ENCODE measurements around the gene COA7. TPM values are rescaled to one million over a fixed set of nuclear protein-coding genes. Genes with fewer than 3 reads are reported as not detected.

COA7 gene
- total RNA-seq, 1 experiment from 2014 or later = 43.7 TPM

DNA sequence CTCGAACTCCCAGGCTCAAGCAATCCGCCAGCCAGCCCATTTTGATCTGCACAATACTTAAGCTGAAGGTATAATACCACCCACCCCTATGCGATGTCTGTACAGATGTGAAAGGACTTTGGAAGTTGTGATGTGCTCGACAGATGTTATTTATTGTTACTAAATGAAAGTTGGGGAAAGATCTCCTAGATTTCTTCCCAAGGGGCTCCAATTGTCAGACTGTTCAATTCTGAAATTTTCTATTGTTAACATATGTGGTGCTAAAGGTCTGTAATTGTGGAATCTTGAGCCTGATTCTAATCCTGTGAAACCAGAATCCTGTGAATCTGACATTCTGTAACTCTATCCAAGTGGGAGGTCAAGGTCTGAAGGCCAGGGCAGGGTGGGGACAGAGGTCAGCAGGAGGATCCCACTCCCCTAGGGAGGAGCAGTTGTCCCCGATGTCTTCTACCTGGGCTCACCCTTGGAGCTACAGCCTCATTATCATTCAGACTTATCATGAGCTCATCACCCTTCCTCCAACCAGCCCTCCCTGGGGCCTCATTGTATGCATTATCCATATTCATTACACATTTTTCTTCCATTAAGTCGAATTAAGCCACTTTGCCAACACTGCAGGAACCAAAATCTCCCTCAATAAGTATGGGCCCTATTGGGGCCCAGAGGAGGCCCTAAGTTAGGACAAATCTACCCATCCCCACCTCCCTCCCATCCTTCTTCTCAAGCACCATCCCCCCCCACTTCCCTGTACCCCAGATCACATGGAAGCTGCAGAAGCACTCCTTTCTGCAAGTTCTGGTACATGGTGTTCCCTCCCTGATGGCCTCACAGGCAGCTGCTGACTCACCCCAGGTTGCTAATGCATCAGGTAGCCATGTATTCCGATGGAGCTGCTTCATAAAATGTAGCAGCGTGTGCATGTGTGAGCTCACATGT is 32.9 kb downstream of the COA7 start:
- ChIA-PET CTCF (no interaction called here), POLR2A (interaction anchor here (0.5 to 1.0 kb wide), 2 partner anchors 197 to 261 kb away, joined by 3 read pairs; partner anchors contain the start of genes ORC1 and PRPF38A)
- H3K4me3 Mint-ChIP-seq = no peak overlapping the region
- no peaks in the 10 kb centered on the region; the same call in 1 of the 2 replicates for H3K27me3 Mint-ChIP-seq (ENCODE audit: low read depth)
- ATAC-seq (no peak), DNase-seq (ENCODE audit: low spot score) (no peak)
- H3K4me1 Mint-ChIP-seq = peaks cover 45% of the 10 kb centered on the region
- no peaks in the 10 kb centered on the region for H3K36me3 Mint-ChIP-seq
- H3K9me3 Mint-ChIP-seq = no peaks in the 10 kb centered on the region
- H3K27ac Mint-ChIP-seq = no peak overlapping the region
- no peak for TF ChIP-seq MAX (CRISPR knock-in tag; IDR thresholded peaks at IDR 0.05)
- TF ChIP-seq, protein P1, sequence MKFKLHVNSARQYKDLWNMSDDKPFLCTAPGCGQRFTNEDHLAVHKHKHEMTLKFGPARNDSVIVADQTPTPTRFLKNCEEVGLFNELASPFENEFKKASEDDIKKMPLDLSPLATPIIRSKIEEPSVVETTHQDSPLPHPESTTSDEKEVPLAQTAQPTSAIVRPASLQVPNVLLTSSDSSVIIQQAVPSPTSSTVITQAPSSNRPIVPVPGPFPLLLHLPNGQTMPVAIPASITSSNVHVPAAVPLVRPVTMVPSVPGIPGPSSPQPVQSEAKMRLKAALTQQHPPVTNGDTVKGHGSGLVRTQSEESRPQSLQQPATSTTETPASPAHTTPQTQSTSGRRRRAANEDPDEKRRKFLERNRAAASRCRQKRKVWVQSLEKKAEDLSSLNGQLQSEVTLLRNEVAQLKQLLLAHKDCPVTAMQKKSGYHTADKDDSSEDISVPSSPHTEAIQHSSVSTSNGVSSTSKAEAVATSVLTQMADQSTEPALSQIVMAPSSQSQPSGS (CRISPR knock-in tag; IDR thresholded peaks at IDR 0.05; ENCODE audit: borderline replicate concordance, low read depth) = no peak
- TF ChIP-seq PREB (CRISPR knock-in tag; IDR thresholded peaks at IDR 0.05; ENCODE audit: borderline replicate concordance) = no peak
- TF ChIP-seq, protein P2, sequence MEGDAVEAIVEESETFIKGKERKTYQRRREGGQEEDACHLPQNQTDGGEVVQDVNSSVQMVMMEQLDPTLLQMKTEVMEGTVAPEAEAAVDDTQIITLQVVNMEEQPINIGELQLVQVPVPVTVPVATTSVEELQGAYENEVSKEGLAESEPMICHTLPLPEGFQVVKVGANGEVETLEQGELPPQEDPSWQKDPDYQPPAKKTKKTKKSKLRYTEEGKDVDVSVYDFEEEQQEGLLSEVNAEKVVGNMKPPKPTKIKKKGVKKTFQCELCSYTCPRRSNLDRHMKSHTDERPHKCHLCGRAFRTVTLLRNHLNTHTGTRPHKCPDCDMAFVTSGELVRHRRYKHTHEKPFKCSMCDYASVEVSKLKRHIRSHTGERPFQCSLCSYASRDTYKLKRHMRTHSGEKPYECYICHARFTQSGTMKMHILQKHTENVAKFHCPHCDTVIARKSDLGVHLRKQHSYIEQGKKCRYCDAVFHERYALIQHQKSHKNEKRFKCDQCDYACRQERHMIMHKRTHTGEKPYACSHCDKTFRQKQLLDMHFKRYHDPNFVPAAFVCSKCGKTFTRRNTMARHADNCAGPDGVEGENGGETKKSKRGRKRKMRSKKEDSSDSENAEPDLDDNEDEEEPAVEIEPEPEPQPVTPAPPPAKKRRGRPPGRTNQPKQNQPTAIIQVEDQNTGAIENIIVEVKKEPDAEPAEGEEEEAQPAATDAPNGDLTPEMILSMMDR (IDR thresholded peaks at IDR 0.05) = no peak
- no peak for TF ChIP-seq KAT7 (CRISPR knock-in tag; IDR thresholded peaks at IDR 0.05; ENCODE audit: borderline replicate concordance)

- Mint-ChIP-seq H3K36me3 (no peaks in the 10 kb centered on the region), H3K27me3 (ENCODE audit: low read depth) (no peaks in the 10 kb centered on the region; the same call in 1 of the 2 replicates), H3K4me1 (peaks cover 56% of the 10 kb centered on the region), H3K27ac (peak overlapping the region; percentile 25; the same call in 1 of the 2 replicates), H3K9me3 (no peaks in the 10 kb centered on the region), H3K4me3 (no peak overlapping the region)
- ChIA-PET CTCF (interaction anchor here (1.4 kb wide), 1 partner anchor 260 kb away, joined by 4 read pairs; the partner anchor contains the start of genes ORC1 and PRPF38A), POLR2A (no interaction called here)
- TF ChIP-seq ZNF423 (CRISPR knock-in tag; IDR thresholded peaks at IDR 0.05) = no peak
- no peak for TF ChIP-seq TCF7 (CRISPR knock-in tag; IDR thresholded peaks at IDR 0.05; ENCODE audit: low read depth)
- TF ChIP-seq, protein P3, sequence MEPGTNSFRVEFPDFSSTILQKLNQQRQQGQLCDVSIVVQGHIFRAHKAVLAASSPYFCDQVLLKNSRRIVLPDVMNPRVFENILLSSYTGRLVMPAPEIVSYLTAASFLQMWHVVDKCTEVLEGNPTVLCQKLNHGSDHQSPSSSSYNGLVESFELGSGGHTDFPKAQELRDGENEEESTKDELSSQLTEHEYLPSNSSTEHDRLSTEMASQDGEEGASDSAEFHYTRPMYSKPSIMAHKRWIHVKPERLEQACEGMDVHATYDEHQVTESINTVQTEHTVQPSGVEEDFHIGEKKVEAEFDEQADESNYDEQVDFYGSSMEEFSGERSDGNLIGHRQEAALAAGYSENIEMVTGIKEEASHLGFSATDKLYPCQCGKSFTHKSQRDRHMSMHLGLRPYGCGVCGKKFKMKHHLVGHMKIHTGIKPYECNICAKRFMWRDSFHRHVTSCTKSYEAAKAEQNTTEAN (CRISPR knock-in tag; IDR thresholded peaks at IDR 0.05) = no peak
- DNase-seq (ENCODE audit: low spot score) = no peak
- ATAC-seq = no peak
These were observed 34.4 kb downstream of the COA7 start for GRCh38 chr1:52663716-52664115.

- ChIA-PET POLR2A (interaction anchor here (1.1 kb wide), 1 partner anchor 259 kb away, joined by 4 read pairs; the partner anchor contains the start of genes ORC1 and PRPF38A), CTCF (interaction anchor here (0.6 to 1.4 kb wide), 5 partner anchors 23 to 1149 kb away, joined by 3 to 5 read pairs (median 3); partner anchors contain the start of genes ORC1, PRPF38A and TUT4)
- no peaks in the 10 kb centered on the region for H3K36me3 Mint-ChIP-seq
- no peaks in the 10 kb centered on the region for H3K9me3 Mint-ChIP-seq
- H3K27ac Mint-ChIP-seq = 0 out of 2 replicates have a peak overlapping the region, but pooled peaks have one; percentile 38
- ATAC-seq (peak; percentile 85), DNase-seq (ENCODE audit: low spot score) (peak; percentile 72)
- H3K4me3 Mint-ChIP-seq = peak overlapping the region; percentile 55
- TF ChIP-seq, protein P4, sequence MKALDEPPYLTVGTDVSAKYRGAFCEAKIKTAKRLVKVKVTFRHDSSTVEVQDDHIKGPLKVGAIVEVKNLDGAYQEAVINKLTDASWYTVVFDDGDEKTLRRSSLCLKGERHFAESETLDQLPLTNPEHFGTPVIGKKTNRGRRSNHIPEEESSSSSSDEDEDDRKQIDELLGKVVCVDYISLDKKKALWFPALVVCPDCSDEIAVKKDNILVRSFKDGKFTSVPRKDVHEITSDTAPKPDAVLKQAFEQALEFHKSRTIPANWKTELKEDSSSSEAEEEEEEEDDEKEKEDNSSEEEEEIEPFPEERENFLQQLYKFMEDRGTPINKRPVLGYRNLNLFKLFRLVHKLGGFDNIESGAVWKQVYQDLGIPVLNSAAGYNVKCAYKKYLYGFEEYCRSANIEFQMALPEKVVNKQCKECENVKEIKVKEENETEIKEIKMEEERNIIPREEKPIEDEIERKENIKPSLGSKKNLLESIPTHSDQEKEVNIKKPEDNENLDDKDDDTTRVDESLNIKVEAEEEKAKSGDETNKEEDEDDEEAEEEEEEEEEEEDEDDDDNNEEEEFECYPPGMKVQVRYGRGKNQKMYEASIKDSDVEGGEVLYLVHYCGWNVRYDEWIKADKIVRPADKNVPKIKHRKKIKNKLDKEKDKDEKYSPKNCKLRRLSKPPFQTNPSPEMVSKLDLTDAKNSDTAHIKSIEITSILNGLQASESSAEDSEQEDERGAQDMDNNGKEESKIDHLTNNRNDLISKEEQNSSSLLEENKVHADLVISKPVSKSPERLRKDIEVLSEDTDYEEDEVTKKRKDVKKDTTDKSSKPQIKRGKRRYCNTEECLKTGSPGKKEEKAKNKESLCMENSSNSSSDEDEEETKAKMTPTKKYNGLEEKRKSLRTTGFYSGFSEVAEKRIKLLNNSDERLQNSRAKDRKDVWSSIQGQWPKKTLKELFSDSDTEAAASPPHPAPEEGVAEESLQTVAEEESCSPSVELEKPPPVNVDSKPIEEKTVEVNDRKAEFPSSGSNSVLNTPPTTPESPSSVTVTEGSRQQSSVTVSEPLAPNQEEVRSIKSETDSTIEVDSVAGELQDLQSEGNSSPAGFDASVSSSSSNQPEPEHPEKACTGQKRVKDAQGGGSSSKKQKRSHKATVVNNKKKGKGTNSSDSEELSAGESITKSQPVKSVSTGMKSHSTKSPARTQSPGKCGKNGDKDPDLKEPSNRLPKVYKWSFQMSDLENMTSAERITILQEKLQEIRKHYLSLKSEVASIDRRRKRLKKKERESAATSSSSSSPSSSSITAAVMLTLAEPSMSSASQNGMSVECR (CRISPR knock-in tag; IDR thresholded peaks at IDR 0.05; ENCODE audit: borderline replicate concordance) = no peak; the same call in 1 of the 2 replicates
- TF ChIP-seq GTF2I (CRISPR knock-in tag; conservative IDR thresholded peaks at IDR 0.05) = peak; percentile 80; the same call in 1 of the 2 replicates
- H3K4me1 Mint-ChIP-seq = peaks cover 56% of the 10 kb centered on the region
- H3K27me3 Mint-ChIP-seq (ENCODE audit: low read depth) = no peaks in the 10 kb centered on the region
These were observed 35.4 kb downstream of the COA7 start for GRCh38 chr1:52662645-52663313.
